GM10248 (cell line): ENCODE data around the gene NSMCE4A.

ENCODE experiments used
- CTCF ChIA-PET: fragments of 300-600 bp; sonication (Branson Sonifier 250); formaldehyde crosslinking; extraction: SDS; loops from one replicate; lab custom pipeline; 2021; ENCODE audit warnings: antibody characterized with exemption; lab: Yijun Ruan, JAX
- POLR2A ChIA-PET: fragments of 350-650 bp; sonication (Branson Sonifier 250); formaldehyde crosslinking; extraction: SDS; loops from one replicate; lab custom pipeline; 2020; ENCODE audit warnings: antibody characterized with exemption; lab: Yijun Ruan, JAX
- DNase-seq: peaks from one replicate; pipeline ENCODE4 v3.0.0; 2012; ENCODE audit errors: extremely low spot score
- CTCF ChIP-seq: IDR thresholded peaks from 2 replicates; pipeline ENCODE4 v1.5.1; 2012; ENCODE audit warnings: mild to moderate bottlenecking, low read depth; ENCODE audit errors: extremely low read depth, missing control alignments, control extremely low read depth

NSMCE4A gene

GRCh38 chr10:121990015-121990677, 15.1 kb upstream of the NSMCE4A start:
- ChIA-PET POLR2A (no interaction called here), CTCF (no interaction called here)
- no peak for TF ChIP-seq CTCF
- DNase-seq, result no peak

- ChIA-PET CTCF (no interaction called here), POLR2A (no interaction called here)
Measured at GRCh38 chr10:121988361-121989324, 13.6 kb upstream of the NSMCE4A start, which contains the start of gene TACC2. Gene TACC2, plus strand, starts transcription at chr10:121989163. Its CDS starts 32,819 bp downstream, at chr10:122021982.

GRCh38 chr10:121984463-121984862, 9.4 kb upstream of the NSMCE4A start:
- ChIA-PET CTCF (interaction anchor here (1.4 kb wide), 1 partner anchor 9 kb away, joined by 5 read pairs; the partner anchor contains the start of gene NSMCE4A), POLR2A (no interaction called here)
- TF ChIP-seq CTCF, result no peak
- no peak for DNase-seq

More at GRCh38 chr10:121988361-121989324, 13.6 kb upstream of the NSMCE4A start, which contains the start of gene TACC2:
- TF ChIP-seq CTCF, result no peak
- no peak for DNase-seq

- no peak for TF ChIP-seq CTCF
- ChIA-PET POLR2A (no interaction called here), CTCF (interaction anchor here (1.4 kb wide), 1 partner anchor 9 kb away, joined by 5 read pairs; the partner anchor contains the start of gene NSMCE4A)
- no peak for DNase-seq
Measured at GRCh38 chr10:121983852-121984251, 8.8 kb upstream of the NSMCE4A start.

- ChIA-PET POLR2A (no interaction called here), CTCF (no interaction called here)
- no peak for TF ChIP-seq CTCF
- no peak for DNase-seq
Measured at GRCh38 chr10:121981346-121981745, 6.3 kb upstream of the NSMCE4A start.

- TF ChIP-seq CTCF, result no peak
- no peak for DNase-seq
- ChIA-PET POLR2A (no interaction called here), CTCF (interaction anchor here (1.1 to 1.3 kb wide), 2 partner anchors 20 to 57 kb away, joined by 3 to 4 read pairs; no protein-coding TSS in a partner anchor)
Measured at GRCh38 chr10:121978511-121978910, 3.5 kb upstream of the NSMCE4A start.
